ENCODE measurements around the gene TEX53.

The TEX53 gene

DNA sequence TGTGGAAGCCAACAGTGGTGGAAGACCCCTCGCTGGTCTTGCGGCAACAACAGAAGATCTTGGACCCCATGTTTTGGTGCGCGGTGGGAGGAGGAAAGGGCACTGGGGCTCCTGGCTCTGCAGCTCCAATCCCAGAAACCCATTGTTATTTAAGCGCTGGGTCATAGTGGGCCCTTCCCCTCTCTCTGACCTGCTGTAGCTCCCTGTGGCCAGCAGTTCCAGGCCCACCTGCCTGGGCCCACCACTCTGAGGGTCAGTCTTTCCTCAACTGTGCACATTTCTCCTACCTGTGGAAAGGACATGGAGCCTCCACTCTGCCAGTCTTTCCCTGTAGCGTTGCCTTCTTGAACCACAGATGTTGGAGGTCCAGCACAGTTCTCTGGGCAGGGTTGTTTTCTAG, at the start of gene TEX53:
TEX53 (minus strand) TSS at position 101 of the 400 bp plus-strand sequence; CDS start at position 70, 31 bp downstream.
- DNase-seq (ENCODE audit: low spot score), result no peak
- peaks cover 10% of the 10 kb centered on the region for H3K4me1 Mint-ChIP-seq (ENCODE audit: low read depth)

GRCh38 chr9:114706711-114707110, 49.1 kb upstream of the TEX53 start:
- Mint-ChIP-seq H3K27me3 (ENCODE audit: low read depth) (peaks cover 8% of the 10 kb centered on the region), H3K4me3 (no peak overlapping the region), H3K4me1 (ENCODE audit: low read depth) (peaks cover 56% of the 10 kb centered on the region), H3K27ac (no peak overlapping the region), H3K9me3 (peaks cover 12% of the 10 kb centered on the region), H3K36me3 (ENCODE audit: low read depth) (peaks cover 10% of the 10 kb centered on the region)
- no peak for DNase-seq (ENCODE audit: low spot score)

More for the DNA sequence above, at the start of gene TEX53:
- Mint-ChIP-seq H3K9me3 (no peaks in the 10 kb centered on the region), H3K4me3 (no peak within 1 kb of the TSS), H3K36me3 (ENCODE audit: low read depth) (no peaks in the 10 kb centered on the region), H3K27ac (no peak within 1 kb of the TSS), H3K27me3 (ENCODE audit: low read depth) (peaks cover 6% of the 10 kb centered on the region)

GRCh38 chr9:114701988-114702387, 44.4 kb upstream of the TEX53 start:
- Mint-ChIP-seq H3K9me3 (no peaks in the 10 kb centered on the region), H3K4me1 (ENCODE audit: low read depth) (peaks cover 54% of the 10 kb centered on the region), H3K27ac (no peak overlapping the region), H3K4me3 (no peak overlapping the region), H3K36me3 (ENCODE audit: low read depth) (peaks cover 13% of the 10 kb centered on the region), H3K27me3 (ENCODE audit: low read depth) (peaks cover 6% of the 10 kb centered on the region)
- no peak for DNase-seq (ENCODE audit: low spot score)

DNA sequence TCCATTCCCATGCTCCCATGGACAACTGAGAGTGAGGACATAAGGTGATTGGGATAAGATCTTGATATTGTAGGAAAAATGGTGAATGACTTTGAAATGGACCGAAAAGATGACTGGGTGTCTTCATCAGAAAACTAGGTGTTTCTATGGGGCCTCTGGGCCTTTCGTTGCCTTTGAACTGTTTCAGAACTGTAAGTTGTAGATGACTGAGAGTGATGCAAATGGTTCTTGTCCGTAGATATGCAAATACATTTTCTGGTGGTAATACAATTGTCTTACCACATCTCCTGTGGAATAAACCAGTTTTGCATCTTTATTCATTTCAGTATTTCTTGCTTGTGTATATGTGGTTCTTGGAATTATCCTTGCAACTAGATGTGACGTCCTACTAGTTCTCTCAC, 40.3 kb upstream of the TEX53 start:
- Mint-ChIP-seq H3K4me3 (peak overlapping the region; percentile 68), H3K9me3 (no peaks in the 10 kb centered on the region), H3K27me3 (ENCODE audit: low read depth) (peaks cover 12% of the 10 kb centered on the region), H3K4me1 (ENCODE audit: low read depth) (peaks cover 68% of the 10 kb centered on the region), H3K27ac (peak overlapping the region; percentile 96), H3K36me3 (ENCODE audit: low read depth) (peaks cover 22% of the 10 kb centered on the region)
- DNase-seq (ENCODE audit: low spot score), result peak; percentile 68

- Mint-ChIP-seq H3K36me3 (ENCODE audit: low read depth) (peaks cover 22% of the 10 kb centered on the region), H3K27me3 (ENCODE audit: low read depth) (peaks cover 14% of the 10 kb centered on the region), H3K4me1 (ENCODE audit: low read depth) (peaks cover 77% of the 10 kb centered on the region), H3K27ac (peak overlapping the region; percentile 96), H3K4me3 (peak overlapping the region; percentile 71), H3K9me3 (no peaks in the 10 kb centered on the region)
- peak; percentile 85 for DNase-seq (ENCODE audit: low spot score)
Measured at GRCh38 chr9:114696814-114697544, 39.4 kb upstream of the TEX53 start.

DNA sequence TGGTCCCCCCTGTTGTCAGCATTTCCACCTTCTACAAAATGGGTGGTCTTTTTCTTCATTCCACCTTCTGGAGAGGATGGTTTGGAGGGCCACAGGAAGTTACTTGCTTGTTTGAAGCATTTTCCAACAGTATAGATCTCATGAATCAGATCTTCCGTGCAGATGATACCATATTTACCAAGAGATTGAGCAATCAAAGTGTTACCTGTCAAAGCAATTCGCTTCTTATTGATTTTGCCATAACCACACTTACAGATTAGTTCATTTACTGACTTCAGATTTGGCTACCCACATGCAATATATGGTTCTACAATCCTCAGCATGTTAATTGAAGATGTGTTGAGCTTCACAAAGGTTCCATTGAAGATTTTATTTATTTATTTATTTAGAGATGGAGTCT, 38.3 kb upstream of the TEX53 start:
- Mint-ChIP-seq H3K27me3 (ENCODE audit: low read depth) (peaks cover 10% of the 10 kb centered on the region), H3K36me3 (ENCODE audit: low read depth) (peaks cover 22% of the 10 kb centered on the region), H3K4me1 (ENCODE audit: low read depth) (peaks cover 80% of the 10 kb centered on the region), H3K4me3 (peak overlapping the region; percentile 30), H3K27ac (peak overlapping the region; percentile 60), H3K9me3 (no peaks in the 10 kb centered on the region)
- DNase-seq (ENCODE audit: low spot score), result no peak

DNA sequence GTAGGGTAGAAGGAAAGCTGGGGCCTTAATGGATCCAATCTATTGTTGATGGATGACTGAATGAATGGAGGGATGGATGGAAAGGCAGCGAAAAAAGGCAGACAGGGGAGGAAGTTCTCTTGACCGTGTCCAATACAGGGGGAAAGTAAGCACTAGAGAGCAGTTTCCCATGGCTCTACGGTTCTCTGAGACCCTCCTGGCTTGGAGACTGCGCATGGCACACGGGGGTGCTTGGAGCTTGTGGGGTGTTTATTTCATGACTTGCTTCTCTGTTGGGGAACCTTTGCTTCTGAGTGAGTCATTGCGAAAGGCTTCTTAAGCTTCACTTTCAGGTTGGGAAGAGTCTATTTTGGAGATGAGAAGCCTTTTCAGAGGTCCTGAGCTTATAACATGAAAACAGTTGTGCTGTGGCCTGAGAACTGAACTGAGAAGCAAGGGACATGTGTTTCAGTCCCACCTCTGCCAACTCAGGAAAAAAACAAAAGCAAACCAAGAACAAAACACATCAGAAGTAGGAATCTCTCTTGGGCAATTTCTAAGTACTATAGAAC, 37.2 kb upstream of the TEX53 start:
- H3K4me3 Mint-ChIP-seq, result peak overlapping the region; percentile 43
- no peaks in the 10 kb centered on the region for H3K9me3 Mint-ChIP-seq
- DNase-seq (ENCODE audit: low spot score), result peak; percentile 60
- H3K27me3 Mint-ChIP-seq (ENCODE audit: low read depth), result peaks cover 11% of the 10 kb centered on the region
- peaks cover 30% of the 10 kb centered on the region for H3K36me3 Mint-ChIP-seq (ENCODE audit: low read depth)
- H3K27ac Mint-ChIP-seq, result peak overlapping the region; percentile 89
- peaks cover 87% of the 10 kb centered on the region for H3K4me1 Mint-ChIP-seq (ENCODE audit: low read depth)

DNA sequence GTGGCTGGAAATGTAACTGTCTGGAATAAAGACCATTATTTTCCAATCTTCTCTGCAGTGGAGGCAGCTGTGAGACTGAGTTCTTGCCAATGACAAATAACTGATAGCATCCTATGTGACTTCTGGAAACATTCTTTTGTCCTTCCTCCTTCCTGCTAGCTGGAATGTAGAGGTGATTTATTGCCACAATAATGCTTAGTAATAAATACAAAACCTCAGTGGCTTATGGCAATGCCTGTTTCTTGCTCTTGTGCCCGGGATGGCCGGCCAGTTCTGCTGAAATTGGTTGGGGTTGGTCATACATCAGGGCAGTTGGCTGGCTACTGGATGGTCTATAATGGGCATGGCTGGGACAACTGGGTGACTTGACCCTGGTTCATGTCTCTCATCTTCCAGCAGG, 36.5 kb upstream of the TEX53 start:
- Mint-ChIP-seq H3K27ac (peak overlapping the region; percentile 89), H3K4me3 (peak overlapping the region; percentile 43), H3K4me1 (ENCODE audit: low read depth) (peaks cover 86% of the 10 kb centered on the region), H3K9me3 (no peaks in the 10 kb centered on the region), H3K27me3 (ENCODE audit: low read depth) (peaks cover 11% of the 10 kb centered on the region), H3K36me3 (ENCODE audit: low read depth) (peaks cover 29% of the 10 kb centered on the region)
- DNase-seq (ENCODE audit: low spot score), result no peak

GRCh38 chr9:114693248-114693855, 35.7 kb upstream of the TEX53 start:
- peak overlapping the region; percentile 38 for H3K27ac Mint-ChIP-seq
- peaks cover 85% of the 10 kb centered on the region for H3K4me1 Mint-ChIP-seq (ENCODE audit: low read depth)
- H3K27me3 Mint-ChIP-seq (ENCODE audit: low read depth), result peaks cover 11% of the 10 kb centered on the region
- peaks cover 1% of the 10 kb centered on the region for H3K9me3 Mint-ChIP-seq
- no peak overlapping the region for H3K4me3 Mint-ChIP-seq
- H3K36me3 Mint-ChIP-seq (ENCODE audit: low read depth), result peaks cover 34% of the 10 kb centered on the region
- DNase-seq (ENCODE audit: low spot score), result no peak

- peak overlapping the region; percentile 82 for H3K4me3 Mint-ChIP-seq
- H3K4me1 Mint-ChIP-seq (ENCODE audit: low read depth), result peaks cover 82% of the 10 kb centered on the region
- peak overlapping the region; percentile 96 for H3K27ac Mint-ChIP-seq
- peaks cover 45% of the 10 kb centered on the region for H3K36me3 Mint-ChIP-seq (ENCODE audit: low read depth)
- no peak for DNase-seq (ENCODE audit: low spot score)
- peaks cover 12% of the 10 kb centered on the region for H3K9me3 Mint-ChIP-seq
- H3K27me3 Mint-ChIP-seq (ENCODE audit: low read depth), result peaks cover 13% of the 10 kb centered on the region
Measured at GRCh38 chr9:114691956-114692295, 34.3 kb upstream of the TEX53 start.

- H3K4me3 Mint-ChIP-seq, result peak overlapping the region; percentile 82
- H3K27ac Mint-ChIP-seq, result peak overlapping the region; percentile 96
- peaks cover 17% of the 10 kb centered on the region for H3K9me3 Mint-ChIP-seq
- DNase-seq (ENCODE audit: low spot score), result peak; percentile 88
- H3K4me1 Mint-ChIP-seq (ENCODE audit: low read depth), result peaks cover 80% of the 10 kb centered on the region
- H3K27me3 Mint-ChIP-seq (ENCODE audit: low read depth), result peaks cover 13% of the 10 kb centered on the region
- peaks cover 47% of the 10 kb centered on the region for H3K36me3 Mint-ChIP-seq (ENCODE audit: low read depth)
Measured at GRCh38 chr9:114691046-114691955, 33.7 kb upstream of the TEX53 start.

GRCh38 chr9:114690308-114690707, 32.7 kb upstream of the TEX53 start:
- peak overlapping the region; percentile 96 for H3K27ac Mint-ChIP-seq
- H3K4me3 Mint-ChIP-seq, result peak overlapping the region; percentile 82
- no peak for DNase-seq (ENCODE audit: low spot score)
- peaks cover 22% of the 10 kb centered on the region for H3K9me3 Mint-ChIP-seq
- peaks cover 53% of the 10 kb centered on the region for H3K36me3 Mint-ChIP-seq (ENCODE audit: low read depth)
- H3K27me3 Mint-ChIP-seq (ENCODE audit: low read depth), result peaks cover 13% of the 10 kb centered on the region
- H3K4me1 Mint-ChIP-seq (ENCODE audit: low read depth), result peaks cover 82% of the 10 kb centered on the region

- H3K27ac Mint-ChIP-seq, result peak overlapping the region; percentile 96
- no peak for DNase-seq (ENCODE audit: low spot score)
- peaks cover 80% of the 10 kb centered on the region for H3K4me1 Mint-ChIP-seq (ENCODE audit: low read depth)
- peaks cover 13% of the 10 kb centered on the region for H3K27me3 Mint-ChIP-seq (ENCODE audit: low read depth)
- H3K36me3 Mint-ChIP-seq (ENCODE audit: low read depth), result peaks cover 50% of the 10 kb centered on the region
- H3K9me3 Mint-ChIP-seq, result peaks cover 22% of the 10 kb centered on the region
- H3K4me3 Mint-ChIP-seq, result peak overlapping the region; percentile 54
Measured at GRCh38 chr9:114689813-114690212, 32.2 kb upstream of the TEX53 start.
